ENCODE results near the gene ANO4.

GRCh38 chr12:100940503-100940902 is 145.9 kb downstream of the ANO4 start:
- no peak for TF ChIP-seq CTCF (IDR thresholded peaks at IDR 0.05)
- TF ChIP-seq POLR2A (IDR thresholded peaks at IDR 0.05) = no peak
- TF ChIP-seq POLR2AphosphoS5 (IDR thresholded peaks at IDR 0.05) = no peak
